ENCODE data around the gene TRIM3. TPM values are rescaled to one million over a fixed set of nuclear protein-coding genes. Genes with fewer than 3 reads are reported as not detected.

TRIM3 gene
- total and polyA plus RNA-seq, 2 of the 8 experiments (the other 6 are each of a cell fraction or from before 2014, with no cell fraction given), result 10.7 to 14.3 TPM

DNA sequence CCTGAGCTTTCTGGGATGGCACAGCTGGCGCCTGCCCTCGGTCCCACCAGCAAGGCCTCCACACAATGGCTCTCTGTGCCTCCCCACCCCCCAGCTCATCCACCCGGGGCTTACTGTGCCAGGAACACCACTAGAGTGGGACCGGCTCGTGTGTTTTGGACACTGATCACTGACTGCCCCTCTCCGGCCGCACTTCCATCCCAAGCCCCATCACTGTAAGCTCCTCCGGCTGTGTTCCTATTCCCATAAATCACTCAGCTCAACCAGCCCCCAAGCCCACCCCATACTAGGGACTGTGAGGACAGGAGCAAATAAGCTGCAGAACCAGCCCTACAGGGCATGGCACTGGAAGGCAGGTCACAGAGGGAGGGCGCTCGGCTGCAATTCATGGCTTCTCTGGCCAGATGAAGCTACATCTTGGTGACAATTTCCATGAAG, 62.1 kb downstream of the TRIM3 start (continued):
- TF ChIP-seq EZH2 (IDR thresholded peaks at IDR 0.05; ENCODE audit: low read depth, low read length, severe bottlenecking) (no peak), CEBPB (IDR thresholded peaks at IDR 0.05; ENCODE audit: low read depth, low read length) (no peak), CHD2 (IDR thresholded peaks at IDR 0.05; ENCODE audit: low read length) (no peak), TCF12 (IDR thresholded peaks at IDR 0.05; ENCODE audit: low read depth, low read length) (no peak)

All from H1 (cell line).